ENCODE data around the gene ACOX2. TPM values are rescaled to one million over a fixed set of nuclear protein-coding genes. Genes with fewer than 3 reads are reported as not detected.

ACOX2 gene
- total RNA-seq (2013), result 1.6 TPM
- 1 to 10 TPM; 2.4 to 2.5 (median 2.4) TPM for polyA plus RNA-seq
- polyA minus RNA-seq, result 1.6 and 2.1 TPM in 2 replicates
- 0.59 to 2.3 (median 1.1) reads per million in 11 experiments for total RNA-seq

DNA sequence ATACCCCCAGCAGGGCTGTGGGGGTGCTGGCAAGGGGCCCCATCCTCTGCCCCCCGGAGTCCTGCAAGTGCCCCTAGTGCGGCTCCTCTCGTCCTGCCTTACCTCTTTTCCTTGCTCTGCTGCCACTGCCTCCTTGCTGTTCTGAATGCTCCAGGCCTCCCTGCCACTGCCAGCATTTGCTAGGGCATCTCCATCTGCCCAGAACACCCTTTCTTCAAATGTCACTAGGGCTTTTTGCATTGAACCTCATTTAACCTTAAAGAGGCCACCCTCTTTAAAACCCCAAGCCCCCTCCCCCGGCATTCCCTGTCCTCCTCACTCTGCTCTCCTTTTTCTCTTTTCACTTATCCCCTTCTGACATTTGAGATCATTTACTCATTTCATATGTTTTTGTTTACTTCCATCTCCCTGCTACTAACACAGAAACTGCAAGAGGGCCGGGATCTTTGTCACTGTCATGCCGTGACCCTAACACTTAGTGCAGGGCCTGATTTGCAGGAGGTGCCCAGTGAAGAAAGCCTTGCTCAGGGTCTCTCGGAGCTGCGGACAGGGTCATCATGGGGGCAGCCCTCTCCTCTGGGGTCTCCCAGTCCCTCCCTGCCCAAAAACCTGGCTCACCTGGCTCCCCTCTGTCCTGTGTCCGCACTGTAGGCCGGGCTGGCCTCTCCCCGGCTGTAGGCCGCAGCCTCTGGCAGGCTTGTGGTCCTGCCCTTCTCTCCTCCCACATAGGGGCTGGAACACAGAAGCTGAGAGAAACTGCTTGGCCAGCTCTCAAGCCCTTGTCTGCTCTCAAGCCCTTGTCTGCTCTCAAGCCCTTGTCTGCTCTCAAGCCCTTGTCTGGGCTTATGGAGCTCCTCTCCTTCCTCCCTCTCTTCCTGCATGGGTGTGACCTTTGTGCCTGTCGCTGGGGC lies at the start of gene ACOX2:
ACOX2 (minus strand) TSS at position 690 of the 911 bp plus-strand sequence. CDS start 2,084 bp downstream, outside the sequence.
- Histone ChIP-seq H3K4me2 (replicated peaks; ENCODE audit: extremely low read depth, low read length, poor library complexity, severe bottlenecking) (no peak within 1 kb of the TSS), H3K79me2 (ENCODE audit: insufficient read depth, low read length) (no peaks in the 10 kb centered on the region), H3K27ac (ENCODE audit: low read depth in 1 of 2, low read length in 2 of 2) (no peak within 1 kb of the TSS), H3K27me3 (ENCODE audit: control insufficient read depth in 2 of 2, insufficient read depth in 2 of 2, low read length in 2 of 2) (no peaks in the 10 kb centered on the region), H3K9ac (ENCODE audit: insufficient read depth, low read length, poor library complexity, severe bottlenecking) (no peak within 1 kb of the TSS), H3K4me3 (replicated peaks in 1 of 3; ENCODE audit: low read depth in 2 of 3, low read length in 3 of 3) (no peak within 1 kb of the TSS), H3K36me3 (replicated peaks in 1 of 2; ENCODE audit: control insufficient read depth in 1 of 2, insufficient read depth in 2 of 2, low read length in 2 of 2) (no peaks in the 10 kb centered on the region), H4K20me1 (ENCODE audit: insufficient read depth, low read length) (no peaks in the 10 kb centered on the region), H3K9me3 (replicated peaks in 1 of 2; ENCODE audit: control insufficient read depth in 1 of 2, insufficient read depth in 1 of 2, low read length in 2 of 2) (no peaks in the 10 kb centered on the region), H3K4me1 (ENCODE audit: control insufficient read depth in 1 of 2, insufficient read depth in 2 of 2, low read length in 2 of 2) (peaks cover 17 to 25% of the 10 kb centered on the region in 2 donors), H2AFZ (ENCODE audit: insufficient read depth, low read depth, low read length, poor library complexity, severe bottlenecking) (peak within 1 kb of the TSS; percentile 36)
- H3K27me3 Mint-ChIP-seq (ENCODE audit: low read depth in 3 of 3), result peaks cover 1 to 5% (median 3%) of the 10 kb centered on the region in 3 donors
- no peak for DNase-seq
- intact Hi-C loops (cut with micrococcal nuclease), result loop anchor here (10.0 kb wide), 3 partner anchors 102 to 352 kb away; partner anchors contain the start of gene PDHB (in 1 of the 2)
- H3K27ac Mint-ChIP-seq, result peak within 1 kb of the TSS in 3 of 7 donors; percentile 15 to 67 (median 27)
- TF ChIP-seq, protein P1, sequence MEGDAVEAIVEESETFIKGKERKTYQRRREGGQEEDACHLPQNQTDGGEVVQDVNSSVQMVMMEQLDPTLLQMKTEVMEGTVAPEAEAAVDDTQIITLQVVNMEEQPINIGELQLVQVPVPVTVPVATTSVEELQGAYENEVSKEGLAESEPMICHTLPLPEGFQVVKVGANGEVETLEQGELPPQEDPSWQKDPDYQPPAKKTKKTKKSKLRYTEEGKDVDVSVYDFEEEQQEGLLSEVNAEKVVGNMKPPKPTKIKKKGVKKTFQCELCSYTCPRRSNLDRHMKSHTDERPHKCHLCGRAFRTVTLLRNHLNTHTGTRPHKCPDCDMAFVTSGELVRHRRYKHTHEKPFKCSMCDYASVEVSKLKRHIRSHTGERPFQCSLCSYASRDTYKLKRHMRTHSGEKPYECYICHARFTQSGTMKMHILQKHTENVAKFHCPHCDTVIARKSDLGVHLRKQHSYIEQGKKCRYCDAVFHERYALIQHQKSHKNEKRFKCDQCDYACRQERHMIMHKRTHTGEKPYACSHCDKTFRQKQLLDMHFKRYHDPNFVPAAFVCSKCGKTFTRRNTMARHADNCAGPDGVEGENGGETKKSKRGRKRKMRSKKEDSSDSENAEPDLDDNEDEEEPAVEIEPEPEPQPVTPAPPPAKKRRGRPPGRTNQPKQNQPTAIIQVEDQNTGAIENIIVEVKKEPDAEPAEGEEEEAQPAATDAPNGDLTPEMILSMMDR (IDR thresholded peaks at IDR 0.05), result no peak
- no peak within 1 kb of the TSS for H3K4me3 Mint-ChIP-seq
- H3K9me3 Mint-ChIP-seq, result no peaks in the 10 kb centered on the region
- H3K4me1 Mint-ChIP-seq, result peaks cover 31% of the 10 kb centered on the region
- H3K36me3 Mint-ChIP-seq, result no peaks in the 10 kb centered on the region
- 76% methylated on average over 13 of the region's 13 CpGs for WGBS (ENCODE audit: insufficient coverage)

DNA sequence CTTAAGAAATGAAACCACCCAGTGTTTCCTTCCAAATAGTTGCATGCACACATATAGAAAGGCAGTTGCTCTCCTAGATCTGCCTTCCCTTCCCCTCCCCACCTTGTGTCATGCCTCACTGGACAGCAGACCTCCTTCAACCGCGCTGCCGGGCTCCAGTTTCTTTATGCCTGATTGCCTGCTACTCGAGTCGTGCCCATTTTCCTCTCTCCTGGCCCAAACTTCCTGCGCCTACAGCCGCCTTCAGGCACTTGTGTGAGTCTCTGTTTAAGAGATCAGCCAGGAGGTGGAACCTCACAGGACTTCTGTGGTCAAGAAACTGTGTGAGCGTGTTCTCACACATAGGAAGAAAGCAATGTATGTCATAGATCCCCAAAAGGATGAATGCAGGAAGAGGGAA lies 49.0 kb upstream of the ACOX2 start:
- DNase-seq, result no peak
- peak overlapping the region; percentile 93 to 98 for H3K4me3 Mint-ChIP-seq
- peak overlapping the region in 1 of 7 donors; percentile 54 for H3K27ac Mint-ChIP-seq
- Histone ChIP-seq H3K27ac (ENCODE audit: low read depth in 1 of 2, low read length in 2 of 2) (no peak overlapping the region), H3K36me3 (replicated peaks in 1 of 2; ENCODE audit: control insufficient read depth in 1 of 2, insufficient read depth in 2 of 2, low read length in 2 of 2) (no peaks in the 10 kb centered on the region), H3K4me3 (replicated peaks in 1 of 3; ENCODE audit: low read depth in 2 of 3, low read length in 3 of 3) (peak overlapping the region in 2 of 3 experiments; percentile 20 to 94), H4K20me1 (ENCODE audit: insufficient read depth, low read length) (no peaks in the 10 kb centered on the region), H3K9me3 (replicated peaks in 1 of 2; ENCODE audit: control insufficient read depth in 1 of 2, insufficient read depth in 1 of 2, low read length in 2 of 2) (peaks cover 0 to 27% of the 10 kb centered on the region in 2 donors), H2AFZ (ENCODE audit: insufficient read depth, low read depth, low read length, poor library complexity, severe bottlenecking) (peak overlapping the region; percentile 89), H3K9ac (ENCODE audit: insufficient read depth, low read length, poor library complexity, severe bottlenecking) (no peak overlapping the region), H3K4me2 (replicated peaks; ENCODE audit: extremely low read depth, low read length, poor library complexity, severe bottlenecking) (peak overlapping the region; percentile 95), H3K4me1 (ENCODE audit: control insufficient read depth in 1 of 2, insufficient read depth in 2 of 2, low read length in 2 of 2) (peaks cover 5 to 9% of the 10 kb centered on the region in 2 donors), H3K27me3 (ENCODE audit: control insufficient read depth in 2 of 2, insufficient read depth in 2 of 2, low read length in 2 of 2) (peaks cover 36 to 62% of the 10 kb centered on the region in 2 donors), H3K79me2 (ENCODE audit: insufficient read depth, low read length) (no peaks in the 10 kb centered on the region)
- peaks cover 4 to 6% of the 10 kb centered on the region in 2 donors for H3K36me3 Mint-ChIP-seq
- WGBS (ENCODE audit: insufficient coverage), result 21% methylated on average over 7 of the region's 8 CpGs
- H3K4me1 Mint-ChIP-seq, result peaks cover 22% of the 10 kb centered on the region
- peaks cover 53 to 67% (median 66%) of the 10 kb centered on the region in 3 donors for H3K27me3 Mint-ChIP-seq (ENCODE audit: low read depth in 3 of 3)
- TF ChIP-seq, protein P1 (IDR thresholded peaks at IDR 0.05), result no peak
- peaks cover 0 to 27% (median 19%) of the 10 kb centered on the region in 7 donors for H3K9me3 Mint-ChIP-seq
- intact Hi-C loops (cut with micrococcal nuclease), result no loop called here
